Activated naive CD8-positive, alpha-beta T cell treated with anti-CD3 and anti-CD28 coated beads, Interleukin-2, amount 50 U/mL, for 24 hours (primary cell): ENCODE results near the gene CABS1.

Experiments
- ATAC-seq: fragments of 150-1000 bp; cut with Tn5 transposase; one replicate; pipeline ENCODE4 v1.10.0; 2021
- DNase-seq: peaks from one replicate; pipeline ENCODE4 v3.0.0; 2021
- H3K27ac Mint-ChIP-seq: one replicate; pipeline ENCODE4 v1.8.0; 2021; ENCODE audit warnings: mild to moderate bottlenecking, mixed read lengths
- H3K27me3 Mint-ChIP-seq: one replicate; pipeline ENCODE4 v1.8.0; 2021; ENCODE audit warnings: mixed read lengths
- H3K36me3 Mint-ChIP-seq: one replicate; pipeline ENCODE4 v1.8.0; 2021; ENCODE audit warnings: low read depth, mixed read lengths
- H3K4me1 Mint-ChIP-seq: one replicate; pipeline ENCODE4 v1.8.0; 2021; ENCODE audit warnings: mixed read lengths
- H3K4me3 Mint-ChIP-seq: one replicate; pipeline ENCODE4 v1.8.0; 2021; ENCODE audit warnings: mild to moderate bottlenecking, moderate library complexity, mixed read lengths
- H3K9me3 Mint-ChIP-seq: one replicate; pipeline ENCODE4 v1.8.0; 2021; ENCODE audit warnings: mixed read lengths

The CABS1 gene

GRCh38 chr4:70359115-70359661, 24.4 kb downstream of the CABS1 start:
- no peaks in the 10 kb centered on the region for H3K4me1 Mint-ChIP-seq
- DNase-seq (no peak), ATAC-seq (no peak)
- H3K36me3 Mint-ChIP-seq, result no peaks in the 10 kb centered on the region
- no peak overlapping the region for H3K27ac Mint-ChIP-seq
- no peak overlapping the region for H3K4me3 Mint-ChIP-seq
- H3K9me3 Mint-ChIP-seq, result peaks cover 2% of the 10 kb centered on the region
- H3K27me3 Mint-ChIP-seq, result no peaks in the 10 kb centered on the region

DNA sequence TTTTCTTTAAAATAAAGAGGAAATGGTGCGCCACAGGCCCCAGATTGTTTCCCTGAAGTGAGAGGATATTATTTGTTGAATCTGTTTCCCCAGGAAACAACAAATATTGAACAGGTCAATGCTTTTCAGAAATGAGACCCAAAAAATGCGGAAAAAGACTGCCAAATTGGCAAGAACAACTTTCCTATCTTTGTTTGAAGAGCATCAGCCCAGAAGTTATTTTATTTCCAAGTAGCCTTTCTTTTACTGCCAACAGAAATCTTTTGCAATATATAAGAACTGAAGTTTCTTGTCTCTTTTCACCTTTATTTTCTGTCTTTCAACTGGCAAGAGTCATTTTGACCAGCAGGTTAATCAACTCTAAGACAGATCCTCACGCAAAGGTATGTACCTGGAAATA, 25.7 kb downstream of the CABS1 start, which contains the start of gene SMR3A:
SMR3A (plus strand) TSS at position 301 of the 400 bp plus-strand sequence. CDS start 1,356 bp downstream, outside the sequence.
- no peaks in the 10 kb centered on the region for H3K4me1 Mint-ChIP-seq
- no peaks in the 10 kb centered on the region for H3K27me3 Mint-ChIP-seq
- no peak within 1 kb of the TSS for H3K27ac Mint-ChIP-seq
- peaks cover 5% of the 10 kb centered on the region for H3K9me3 Mint-ChIP-seq
- ATAC-seq (no peak), DNase-seq (no peak)
- no peaks in the 10 kb centered on the region for H3K36me3 Mint-ChIP-seq
- H3K4me3 Mint-ChIP-seq, result no peak within 1 kb of the TSS

DNA sequence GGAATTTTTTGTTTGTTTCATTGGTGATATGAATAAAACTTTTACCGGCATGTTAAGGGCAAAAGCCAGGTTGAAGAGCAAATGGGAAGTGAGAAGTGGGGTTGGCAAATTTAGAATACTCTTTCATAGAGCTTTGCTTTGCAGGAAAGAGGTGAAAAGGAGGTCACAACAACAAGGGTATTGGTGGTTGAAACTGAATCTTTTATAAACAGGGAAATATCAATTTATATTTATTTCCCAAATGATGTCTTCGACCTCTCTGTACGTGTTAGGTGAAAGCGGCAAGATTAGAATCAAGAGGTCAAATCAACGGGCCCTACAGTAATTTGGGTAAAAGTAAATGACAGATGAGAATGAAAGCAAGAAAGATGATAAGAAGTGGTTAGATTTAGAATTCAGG, 29.2 kb downstream of the CABS1 start:
- Mint-ChIP-seq H3K27ac (no peak overlapping the region), H3K9me3 (peaks cover 5% of the 10 kb centered on the region), H3K4me1 (no peaks in the 10 kb centered on the region), H3K36me3 (no peaks in the 10 kb centered on the region), H3K27me3 (no peaks in the 10 kb centered on the region), H3K4me3 (no peak overlapping the region)
- DNase-seq (no peak), ATAC-seq (no peak)

DNA sequence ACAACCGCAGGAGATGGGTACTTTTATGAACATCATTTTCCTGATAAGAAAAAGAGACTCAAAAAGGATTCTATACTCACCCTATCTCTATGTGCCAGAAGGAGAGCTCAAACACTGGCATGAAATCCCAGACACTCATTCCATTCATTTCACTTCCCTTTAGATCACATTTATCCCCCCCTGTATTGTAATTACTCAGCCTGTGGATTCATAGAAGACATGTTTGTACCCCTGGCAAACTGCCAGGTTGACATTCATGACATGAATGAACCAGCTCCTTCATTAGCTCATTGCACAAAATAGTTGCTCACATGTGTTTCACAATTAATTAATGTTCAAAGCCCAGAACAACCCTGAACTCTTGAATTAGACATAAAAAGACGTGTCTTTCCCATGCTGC, 30.7 kb downstream of the CABS1 start:
- DNase-seq, result no peak
- Mint-ChIP-seq H3K27me3 (no peaks in the 10 kb centered on the region), H3K4me3 (no peak overlapping the region), H3K36me3 (no peaks in the 10 kb centered on the region), H3K27ac (no peak overlapping the region), H3K9me3 (peaks cover 5% of the 10 kb centered on the region), H3K4me1 (no peaks in the 10 kb centered on the region)
- no peak for ATAC-seq

DNA sequence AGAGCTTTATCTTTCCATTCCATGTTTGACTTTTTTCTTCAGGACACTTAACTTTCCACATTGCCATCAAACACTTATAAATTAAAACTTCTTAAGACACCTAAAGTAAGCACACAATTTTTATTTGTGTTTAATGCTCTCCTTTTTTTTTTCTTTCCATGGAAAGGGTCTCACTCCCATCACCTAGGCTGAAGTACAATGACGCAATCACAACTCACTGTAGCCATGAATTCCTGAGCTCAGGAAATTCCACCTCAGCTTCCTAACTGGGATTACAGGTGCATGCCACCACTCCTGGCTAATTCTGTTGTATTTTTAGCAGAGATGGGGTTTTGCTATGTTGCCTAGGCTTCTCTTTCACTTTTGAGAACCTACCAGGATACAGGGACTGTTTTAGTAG, 33.0 kb downstream of the CABS1 start:
- DNase-seq, result no peak
- peaks cover 5% of the 10 kb centered on the region for H3K9me3 Mint-ChIP-seq
- no peaks in the 10 kb centered on the region for H3K36me3 Mint-ChIP-seq
- no peak overlapping the region for H3K27ac Mint-ChIP-seq
- no peak overlapping the region for H3K4me3 Mint-ChIP-seq
- no peak for ATAC-seq
- H3K4me1 Mint-ChIP-seq, result no peaks in the 10 kb centered on the region
- no peaks in the 10 kb centered on the region for H3K27me3 Mint-ChIP-seq

GRCh38 chr4:70371987-70372386, 37.2 kb downstream of the CABS1 start:
- H3K27ac Mint-ChIP-seq, result no peak overlapping the region
- H3K27me3 Mint-ChIP-seq, result no peaks in the 10 kb centered on the region
- no peaks in the 10 kb centered on the region for H3K4me1 Mint-ChIP-seq
- H3K36me3 Mint-ChIP-seq, result no peaks in the 10 kb centered on the region
- no peak overlapping the region for H3K4me3 Mint-ChIP-seq
- no peaks in the 10 kb centered on the region for H3K9me3 Mint-ChIP-seq
- DNase-seq (no peak), ATAC-seq (no peak)

- Mint-ChIP-seq H3K4me3 (no peak overlapping the region), H3K9me3 (no peaks in the 10 kb centered on the region), H3K4me1 (no peaks in the 10 kb centered on the region), H3K27me3 (no peaks in the 10 kb centered on the region), H3K36me3 (no peaks in the 10 kb centered on the region), H3K27ac (no peak overlapping the region)
- DNase-seq, result no peak
- ATAC-seq, result no peak
Measured at GRCh38 chr4:70372760-70373159, 38.0 kb downstream of the CABS1 start.

DNA sequence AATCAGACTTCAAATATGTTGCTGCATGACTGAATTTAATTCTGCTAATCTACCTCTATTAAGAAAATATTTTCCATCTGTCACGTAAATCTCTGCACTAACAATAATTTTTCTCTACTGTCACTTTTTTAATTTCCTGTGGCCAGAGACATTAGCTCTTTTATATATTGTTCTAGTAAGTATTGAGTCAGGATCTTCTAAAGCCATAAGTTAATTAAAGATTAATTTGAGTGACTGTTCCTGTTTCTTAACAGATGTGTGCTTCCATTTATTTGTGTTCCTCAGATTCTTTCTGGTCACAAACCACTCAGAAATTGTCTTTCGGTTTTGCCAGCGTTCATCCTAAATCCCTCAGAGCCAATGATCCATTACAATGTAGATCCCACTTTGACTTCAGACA, 45.8 kb downstream of the CABS1 start:
- H3K36me3 Mint-ChIP-seq, result no peaks in the 10 kb centered on the region
- H3K9me3 Mint-ChIP-seq, result no peaks in the 10 kb centered on the region
- H3K27ac Mint-ChIP-seq, result no peak overlapping the region
- no peak overlapping the region for H3K4me3 Mint-ChIP-seq
- DNase-seq, result no peak
- H3K27me3 Mint-ChIP-seq, result no peaks in the 10 kb centered on the region
- no peaks in the 10 kb centered on the region for H3K4me1 Mint-ChIP-seq
- no peak for ATAC-seq

DNA sequence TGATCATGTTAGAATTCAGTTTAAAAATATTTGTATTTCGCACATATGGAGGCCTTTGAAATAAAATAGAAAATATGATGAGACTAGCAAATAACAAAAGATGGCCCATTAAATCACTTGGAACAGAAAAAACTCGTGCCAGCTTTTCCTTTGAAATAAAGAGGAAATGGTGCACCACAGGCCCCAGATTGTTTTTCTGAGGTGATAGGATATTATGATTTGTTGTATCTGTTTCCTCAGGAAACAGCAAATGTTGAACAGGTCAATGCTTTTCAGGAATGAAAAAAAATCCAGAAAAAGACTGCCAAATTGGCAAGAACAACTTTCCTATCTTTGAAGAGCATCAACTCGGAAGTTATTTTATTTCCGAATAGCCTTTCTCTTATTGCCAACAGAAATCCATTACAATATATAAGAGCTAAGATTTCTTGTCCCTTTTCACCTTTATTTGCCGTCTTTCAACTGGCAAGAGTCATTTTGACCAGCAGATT, 48.0 kb downstream of the CABS1 start, which contains the start of gene SMR3B:
SMR3B (plus strand) TSS at position 441 of the 491 bp plus-strand sequence. CDS start 1,380 bp downstream, outside the sequence.
- H3K4me1 Mint-ChIP-seq, result no peaks in the 10 kb centered on the region
- H3K27ac Mint-ChIP-seq, result no peak within 1 kb of the TSS
- H3K27me3 Mint-ChIP-seq, result no peaks in the 10 kb centered on the region
- H3K4me3 Mint-ChIP-seq, result no peak within 1 kb of the TSS
- ATAC-seq (no peak), DNase-seq (no peak)
- no peaks in the 10 kb centered on the region for H3K36me3 Mint-ChIP-seq
- no peaks in the 10 kb centered on the region for H3K9me3 Mint-ChIP-seq
